IPS-18a (cell line): Measurements from ENCODE around the gene TRMT1.

Source experiments
- H3K27ac ChIP-seq: one replicate; pipeline ENCODE4 v1.5.1; 2013; ENCODE audit warnings: low read length
- H3K27me3 ChIP-seq: one replicate; pipeline ENCODE4 v1.6.1; 2013; ENCODE audit warnings: mild to moderate bottlenecking, low read length; ENCODE audit not compliant: control insufficient read depth, insufficient read depth
- H3K36me3 ChIP-seq: one replicate; pipeline ENCODE4 v1.6.1; 2013; ENCODE audit warnings: low read depth, low read length; ENCODE audit not compliant: control insufficient read depth
- H3K4me1 ChIP-seq: one replicate; pipeline ENCODE4 v1.6.1; 2013; ENCODE audit warnings: low read depth, low read length; ENCODE audit not compliant: control insufficient read depth
- H3K4me3 ChIP-seq: one replicate; pipeline ENCODE4 v1.5.1; 2013; ENCODE audit warnings: low read length
- H3K9ac ChIP-seq: one replicate; pipeline ENCODE4 v1.6.1; 2013; ENCODE audit warnings: mild to moderate bottlenecking, low read length, moderate library complexity
- H3K9me3 ChIP-seq: one replicate; pipeline ENCODE4 v1.6.1; 2013; ENCODE audit warnings: low read depth, low read length; ENCODE audit not compliant: control insufficient read depth

TRMT1 gene

DNA sequence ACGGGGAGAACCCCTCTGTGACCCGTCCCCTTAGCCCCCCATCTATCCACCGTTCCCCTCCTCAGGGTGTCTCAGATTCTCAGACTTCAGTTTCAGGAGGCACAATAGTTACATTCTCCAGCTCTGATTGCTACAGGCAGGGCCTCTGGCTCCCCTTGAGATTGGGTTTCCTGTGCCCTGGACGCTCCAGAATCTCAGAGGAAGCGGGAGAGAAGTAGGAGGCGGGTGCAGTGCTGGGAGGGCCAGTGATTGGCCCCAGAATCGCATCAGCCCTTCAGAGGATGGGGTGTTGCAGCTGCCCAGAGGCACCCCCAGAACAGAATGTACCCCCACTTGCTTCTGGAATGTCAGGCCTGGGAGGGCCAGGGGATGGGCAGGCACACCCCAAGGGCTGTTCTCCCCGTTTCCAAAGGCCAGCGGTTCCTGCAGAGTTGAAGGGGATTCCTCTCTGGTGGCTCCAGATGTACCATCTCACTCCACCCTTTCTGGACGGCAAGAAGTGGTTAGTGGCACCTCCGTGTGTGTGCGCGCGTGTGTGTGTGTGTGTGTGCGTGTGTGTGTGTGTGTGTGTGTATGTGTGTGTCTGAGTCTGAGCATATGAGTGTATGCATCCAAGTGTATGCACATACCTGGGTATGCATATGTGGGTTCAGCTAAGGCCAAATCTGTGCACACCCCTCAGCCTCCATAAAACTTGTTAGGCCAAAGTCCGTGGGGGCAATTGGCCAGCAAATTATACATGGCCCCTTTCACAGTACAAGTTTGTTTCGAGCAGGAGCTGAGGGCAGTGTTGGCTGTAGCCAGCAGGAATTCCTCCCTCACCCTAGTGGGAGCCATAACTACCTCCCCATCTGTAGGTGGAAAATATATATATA lies 49.4 kb downstream of the TRMT1 start:
- Histone ChIP-seq H3K9ac (no peak overlapping the region), H3K27me3 (peaks cover 36% of the 10 kb centered on the region), H3K4me1 (no peaks in the 10 kb centered on the region), H3K9me3 (no peaks in the 10 kb centered on the region), H3K27ac (no peak overlapping the region), H3K36me3 (no peaks in the 10 kb centered on the region), H3K4me3 (no peak overlapping the region)

DNA sequence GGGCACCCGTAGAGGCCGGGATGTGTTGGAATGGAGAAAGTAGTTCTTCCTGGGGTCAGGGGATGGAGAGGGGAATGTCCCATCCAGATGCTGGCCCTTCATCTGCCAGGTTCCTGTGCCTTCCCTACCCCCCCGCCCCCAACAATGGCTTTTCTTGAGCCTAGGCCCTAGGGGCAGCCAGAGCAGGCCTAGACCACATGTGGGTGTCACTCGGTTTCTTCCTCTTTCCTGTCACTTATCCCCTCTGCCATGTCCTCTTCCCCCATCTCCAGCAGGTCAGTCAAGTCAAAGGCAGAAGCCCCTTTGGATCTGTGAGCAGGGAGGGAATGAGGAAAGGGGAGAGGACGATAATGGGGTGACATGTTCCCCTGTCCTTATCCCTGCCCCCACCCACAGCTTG lies 50.3 kb downstream of the TRMT1 start:
- Histone ChIP-seq H3K27ac (no peak overlapping the region), H3K9me3 (no peaks in the 10 kb centered on the region), H3K4me1 (no peaks in the 10 kb centered on the region), H3K4me3 (no peak overlapping the region), H3K9ac (no peak overlapping the region), H3K36me3 (no peaks in the 10 kb centered on the region), H3K27me3 (peaks cover 45% of the 10 kb centered on the region)

DNA sequence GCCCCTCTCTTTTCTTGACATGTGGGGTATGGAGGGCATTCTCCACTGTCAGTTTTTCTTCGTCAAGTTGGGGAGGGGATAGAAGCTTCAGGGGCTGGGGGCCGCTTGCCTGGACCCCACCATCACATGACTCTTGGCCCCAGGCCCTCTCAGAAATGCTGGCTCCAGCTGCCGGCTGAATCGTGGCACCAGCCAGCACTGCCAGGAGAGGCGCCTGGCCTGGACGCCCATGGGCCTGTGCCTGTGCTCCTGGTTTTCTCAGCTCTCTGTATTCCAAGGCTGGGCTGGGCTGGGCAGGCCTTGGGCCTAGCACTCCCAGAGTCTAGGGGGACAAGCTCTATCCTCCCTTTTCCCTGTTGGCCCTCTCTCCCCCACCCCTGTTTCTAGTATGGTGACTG lies 52.4 kb downstream of the TRMT1 start:
- H3K9ac ChIP-seq, result no peak overlapping the region
- H3K36me3 ChIP-seq, result no peaks in the 10 kb centered on the region
- no peak overlapping the region for H3K27ac ChIP-seq
- H3K27me3 ChIP-seq, result peaks cover 62% of the 10 kb centered on the region
- H3K4me3 ChIP-seq, result no peak overlapping the region
- no peaks in the 10 kb centered on the region for H3K9me3 ChIP-seq
- H3K4me1 ChIP-seq, result peaks cover 10% of the 10 kb centered on the region

DNA sequence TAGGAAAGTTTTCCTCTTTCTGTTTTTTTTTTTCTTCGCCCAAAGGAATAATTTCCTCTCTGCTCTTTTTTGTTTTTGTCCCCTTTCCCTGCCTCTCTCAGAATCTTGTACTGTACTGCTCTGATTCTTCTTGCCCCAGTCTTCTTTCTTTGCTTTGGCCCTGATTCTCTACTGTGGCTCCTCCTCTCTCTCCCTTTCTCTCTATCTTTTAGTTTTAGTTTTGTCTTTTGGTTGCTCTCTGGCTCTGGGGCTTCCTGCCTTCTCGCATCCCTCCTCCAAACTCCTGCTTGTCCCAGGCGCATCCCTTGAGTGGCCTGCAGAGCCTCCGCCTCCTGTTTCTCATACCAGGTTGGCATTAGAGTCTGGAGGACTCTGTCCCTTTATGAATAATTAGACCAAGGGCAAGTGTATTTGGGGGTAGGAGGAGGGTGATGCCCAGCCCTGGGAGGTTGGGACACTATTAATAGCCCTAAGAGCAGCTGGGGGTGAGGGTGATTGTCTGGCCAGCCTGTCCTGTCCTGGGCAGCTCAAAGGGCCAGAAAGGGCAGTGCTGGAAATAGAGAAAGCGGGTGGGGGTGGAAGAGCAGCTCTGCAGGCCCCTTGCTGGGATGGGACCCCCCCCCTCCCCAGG lies 53.0 kb downstream of the TRMT1 start:
- H3K9ac ChIP-seq, result no peak overlapping the region
- peaks cover 68% of the 10 kb centered on the region for H3K27me3 ChIP-seq
- no peak overlapping the region for H3K27ac ChIP-seq
- H3K9me3 ChIP-seq, result no peaks in the 10 kb centered on the region
- no peak overlapping the region for H3K4me3 ChIP-seq
- H3K4me1 ChIP-seq, result peaks cover 13% of the 10 kb centered on the region
- no peaks in the 10 kb centered on the region for H3K36me3 ChIP-seq

DNA sequence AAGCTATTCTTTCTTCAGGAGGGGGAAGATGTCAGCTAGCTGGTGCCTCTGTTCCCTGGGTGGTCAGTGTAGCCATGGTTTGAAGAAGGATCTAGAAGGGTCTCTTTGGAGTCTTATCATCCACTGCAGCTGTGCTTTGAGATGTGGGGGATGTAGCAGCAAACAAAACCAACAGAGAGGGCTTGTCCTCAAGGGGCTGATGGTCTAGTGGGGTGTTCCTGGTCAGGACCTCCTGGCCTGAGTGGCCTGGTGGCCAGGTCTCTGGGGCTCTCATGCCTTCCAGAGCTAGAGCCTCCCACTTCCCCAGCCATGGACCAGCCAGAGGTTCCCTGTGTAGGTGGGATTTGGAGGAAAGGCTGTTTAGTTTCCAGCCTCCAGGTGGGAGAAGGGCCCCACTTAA lies 54.2 kb downstream of the TRMT1 start:
- peaks cover 13% of the 10 kb centered on the region for H3K4me1 ChIP-seq
- no peak overlapping the region for H3K9ac ChIP-seq
- no peaks in the 10 kb centered on the region for H3K9me3 ChIP-seq
- no peak overlapping the region for H3K4me3 ChIP-seq
- H3K36me3 ChIP-seq, result no peaks in the 10 kb centered on the region
- peaks cover 80% of the 10 kb centered on the region for H3K27me3 ChIP-seq
- H3K27ac ChIP-seq, result no peak overlapping the region

DNA sequence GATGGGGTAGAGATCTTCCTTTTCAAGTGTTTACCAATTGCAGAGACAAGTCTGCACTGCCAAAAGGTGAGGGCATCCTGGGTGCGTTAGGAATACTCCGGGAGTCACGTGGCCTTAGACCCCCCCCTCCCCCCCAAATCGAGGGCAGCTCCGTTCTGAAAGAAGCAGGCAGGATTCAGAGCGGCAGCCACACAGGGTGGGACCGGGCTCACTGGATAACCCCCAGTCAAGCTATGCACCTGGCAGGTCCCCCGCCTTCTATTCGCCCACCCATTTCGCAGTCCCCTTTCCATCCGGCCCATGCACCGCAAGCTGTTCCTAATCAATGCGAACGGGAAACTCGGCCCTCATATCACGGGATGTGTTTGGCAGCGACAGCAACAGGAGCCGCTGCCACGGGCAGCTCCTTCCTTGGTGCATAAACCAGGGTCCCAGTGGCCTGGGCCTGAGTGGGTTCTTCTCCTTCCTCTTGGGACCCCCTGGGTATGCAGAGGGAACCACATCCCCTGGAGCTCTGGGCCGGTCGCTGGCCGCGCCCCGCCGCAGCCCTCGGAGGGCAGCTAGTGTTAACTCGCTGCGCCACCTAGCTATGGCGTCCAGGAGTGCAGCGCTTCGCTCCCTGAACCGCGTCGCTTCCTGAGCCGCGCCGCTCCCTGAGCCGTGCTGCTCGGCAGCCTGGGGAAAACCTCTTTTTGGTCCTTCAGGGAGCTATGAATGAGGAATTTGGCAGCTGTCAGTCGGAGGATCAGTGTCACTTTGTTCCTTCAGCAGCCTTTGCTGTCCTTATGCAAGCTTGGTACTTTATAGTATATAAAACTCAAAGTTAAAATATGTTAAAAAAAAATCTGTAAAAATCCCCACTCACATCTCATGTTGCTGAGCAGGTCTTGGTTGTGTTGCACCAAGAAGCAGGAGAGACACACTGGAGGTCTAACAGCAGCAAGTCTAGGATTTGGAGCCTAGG lies 55.3 kb downstream of the TRMT1 start:
- no peaks in the 10 kb centered on the region for H3K36me3 ChIP-seq
- H3K27me3 ChIP-seq, result peaks cover 85% of the 10 kb centered on the region
- H3K4me3 ChIP-seq, result peak overlapping the region; percentile 64
- no peaks in the 10 kb centered on the region for H3K9me3 ChIP-seq
- no peak overlapping the region for H3K27ac ChIP-seq
- no peak overlapping the region for H3K9ac ChIP-seq
- peaks cover 18% of the 10 kb centered on the region for H3K4me1 ChIP-seq

DNA sequence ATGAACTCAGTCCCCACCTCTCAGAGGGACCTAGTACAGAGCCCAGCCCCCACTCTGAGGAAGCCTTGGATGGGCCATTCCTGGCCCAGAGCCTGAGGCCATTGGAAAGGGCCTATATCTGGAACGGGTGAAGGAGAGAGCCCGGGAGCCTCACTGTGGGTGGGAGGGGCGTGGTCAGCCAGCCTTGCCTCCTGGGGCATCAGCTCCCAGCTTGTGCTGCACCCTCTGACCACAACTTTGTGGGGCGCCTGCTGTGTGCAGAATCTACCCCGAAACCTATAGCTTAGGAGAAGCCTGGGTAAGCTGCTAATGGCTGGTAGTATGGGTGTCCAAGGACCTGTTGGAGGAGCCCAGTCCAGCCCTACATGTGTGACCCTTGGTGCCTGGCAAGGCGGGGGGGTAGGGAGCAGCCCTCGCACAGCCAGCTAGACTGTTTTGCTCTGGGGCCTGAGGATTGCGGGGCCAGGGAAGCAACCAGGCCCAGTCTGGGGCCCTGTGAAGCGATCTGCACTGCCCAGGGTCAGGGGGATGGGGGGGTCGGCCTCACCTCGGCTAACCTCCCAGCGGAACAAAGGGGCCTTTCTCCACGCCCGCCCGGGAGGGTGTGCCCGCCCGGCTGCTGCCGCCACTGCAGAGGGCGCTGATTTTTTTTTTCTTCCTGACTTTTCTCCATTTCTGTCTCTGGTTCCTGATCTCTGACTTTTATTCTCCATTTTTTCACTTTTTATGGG lies 56.1 kb downstream of the TRMT1 start:
- H3K4me3 ChIP-seq, result peak overlapping the region; percentile 64
- no peak overlapping the region for H3K27ac ChIP-seq
- no peaks in the 10 kb centered on the region for H3K9me3 ChIP-seq
- H3K27me3 ChIP-seq, result peaks cover 93% of the 10 kb centered on the region
- peaks cover 26% of the 10 kb centered on the region for H3K4me1 ChIP-seq
- H3K36me3 ChIP-seq, result no peaks in the 10 kb centered on the region
- no peak overlapping the region for H3K9ac ChIP-seq

DNA sequence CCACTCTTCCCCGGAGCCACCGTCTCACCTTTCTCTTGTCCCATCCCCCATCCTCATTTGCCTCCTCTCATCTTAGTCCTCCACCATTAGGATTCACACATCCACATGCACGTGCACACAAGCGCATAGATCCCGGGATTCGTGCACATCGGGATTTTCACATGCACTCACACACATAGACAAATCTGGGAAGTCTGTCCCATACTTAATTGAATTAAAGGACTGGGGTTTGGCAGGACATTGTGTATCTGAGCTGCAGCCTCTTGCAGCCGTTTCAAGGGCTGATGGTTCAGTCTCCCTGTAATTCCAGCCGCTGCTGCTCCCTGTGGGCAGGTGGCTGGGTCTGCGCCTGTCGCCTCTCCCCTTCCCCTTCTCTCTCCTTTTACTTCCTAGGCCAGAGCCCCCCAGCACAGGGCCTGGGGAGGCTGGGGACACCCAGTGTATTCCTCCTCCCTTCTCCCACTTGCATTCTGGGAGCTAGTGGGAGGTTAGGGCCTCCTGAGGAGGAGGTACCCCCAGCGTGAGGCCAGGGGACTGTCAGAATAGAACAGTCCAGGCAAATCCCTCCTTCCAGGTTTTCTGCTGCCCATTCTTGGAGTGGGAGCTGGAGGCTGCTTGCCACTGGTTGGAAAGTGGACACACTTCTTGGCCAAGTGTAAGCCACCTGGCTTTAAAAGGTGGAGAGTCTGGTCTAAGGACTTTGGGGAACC lies 57.4 kb downstream of the TRMT1 start:
- peaks cover 35% of the 10 kb centered on the region for H3K4me1 ChIP-seq
- peaks cover 99% of the 10 kb centered on the region for H3K27me3 ChIP-seq

DNA sequence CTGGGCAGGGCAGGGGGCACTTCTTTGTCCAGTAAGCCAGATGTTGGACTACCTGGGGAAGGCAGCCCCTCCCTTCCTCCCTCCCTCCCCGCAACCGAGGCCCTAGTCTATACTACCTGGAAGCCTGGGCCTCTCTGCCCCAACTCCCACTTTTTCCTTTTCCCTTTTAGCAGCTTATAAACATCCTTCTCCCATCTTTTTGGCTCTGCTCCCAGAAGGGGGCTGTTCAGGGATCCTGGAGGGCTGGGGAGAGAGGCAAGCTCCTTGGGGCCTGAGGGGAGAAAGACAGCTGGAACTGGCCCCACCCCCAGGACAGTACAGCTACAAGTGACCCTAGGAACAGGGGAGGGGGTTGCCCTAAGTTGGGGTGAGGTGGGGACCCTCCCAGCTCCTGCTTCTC lies 58.8 kb downstream of the TRMT1 start:
- H3K36me3 ChIP-seq, result no peaks in the 10 kb centered on the region
- H3K27me3 ChIP-seq, result peaks cover 100% of the 10 kb centered on the region
- peaks cover 37% of the 10 kb centered on the region for H3K4me1 ChIP-seq
- no peak overlapping the region for H3K9ac ChIP-seq
- no peaks in the 10 kb centered on the region for H3K9me3 ChIP-seq
- H3K27ac ChIP-seq, result no peak overlapping the region
- H3K4me3 ChIP-seq, result no peak overlapping the region

More for the DNA sequence above, 57.4 kb downstream of the TRMT1 start:
- no peak overlapping the region for H3K27ac ChIP-seq
- no peaks in the 10 kb centered on the region for H3K36me3 ChIP-seq
- no peak overlapping the region for H3K4me3 ChIP-seq
- no peaks in the 10 kb centered on the region for H3K9me3 ChIP-seq
- H3K9ac ChIP-seq, result no peak overlapping the region

DNA sequence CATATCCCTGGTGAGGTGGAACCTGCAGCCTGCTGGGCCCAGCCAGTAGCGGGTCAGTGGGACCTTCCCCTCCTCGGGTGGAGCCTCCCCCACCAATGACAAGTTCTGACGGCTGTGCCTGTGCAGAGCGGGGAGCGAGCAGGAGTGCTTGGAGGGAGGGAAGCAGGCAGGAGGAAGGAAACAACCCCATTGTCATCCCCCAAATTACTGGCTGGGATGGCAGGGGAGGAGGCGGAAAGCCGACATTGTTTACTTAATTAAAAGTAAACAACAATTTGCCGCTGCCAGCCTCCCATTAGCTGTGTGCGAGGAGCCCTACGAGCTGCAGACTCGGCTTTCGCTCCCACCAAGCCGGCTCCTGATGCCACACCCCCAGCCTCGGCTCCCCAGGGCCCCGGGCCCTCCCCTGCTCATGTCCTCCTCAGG lies 59.4 kb downstream of the TRMT1 start:
- Histone ChIP-seq H3K9ac (no peak overlapping the region), H3K4me3 (no peak overlapping the region), H3K27ac (no peak overlapping the region), H3K9me3 (no peaks in the 10 kb centered on the region), H3K36me3 (no peaks in the 10 kb centered on the region), H3K4me1 (peaks cover 39% of the 10 kb centered on the region), H3K27me3 (peaks cover 100% of the 10 kb centered on the region)
